ENCODE data around the gene LPAR1.

Gene LPAR1

GRCh38 chr9:110880189-110880588, 158.1 kb downstream of the LPAR1 start:
- no peak for TF ChIP-seq CTCF (IDR thresholded peaks at IDR 0.05)
- Histone ChIP-seq H3K9me3 (no peaks in the 10 kb centered on the region), H3K27ac (peak overlapping the region; percentile 52), H3K4me1 (ENCODE audit: control insufficient read depth in 1 of 2, insufficient read depth in 1 of 2, low read depth in 1 of 2, low read length in 1 of 2) (peaks cover 18 to 32% of the 10 kb centered on the region in 2 experiments), H3K27me3 (peaks cover 22% of the 10 kb centered on the region), H3K36me3 (no peaks in the 10 kb centered on the region), H3K4me3 (ENCODE audit: low read depth in 1 of 2, low read length in 1 of 2) (no peak overlapping the region)

GRCh38 chr9:110877374-110877773, 160.9 kb downstream of the LPAR1 start:
- no peak for TF ChIP-seq CTCF (IDR thresholded peaks at IDR 0.05)
- Histone ChIP-seq H3K4me1 (ENCODE audit: control insufficient read depth in 1 of 2, insufficient read depth in 1 of 2, low read depth in 1 of 2, low read length in 1 of 2) (peaks cover 21 to 38% of the 10 kb centered on the region in 2 experiments), H3K36me3 (no peaks in the 10 kb centered on the region), H3K27me3 (peaks cover 43% of the 10 kb centered on the region), H3K4me3 (ENCODE audit: low read depth in 1 of 2, low read length in 1 of 2) (no peak overlapping the region), H3K9me3 (no peaks in the 10 kb centered on the region), H3K27ac (no peak overlapping the region)

- no peaks in the 10 kb centered on the region for H3K9me3 ChIP-seq
- H3K4me3 ChIP-seq (ENCODE audit: low read depth in 1 of 2, low read length in 1 of 2), result no peak overlapping the region
- no peak overlapping the region for H3K27ac ChIP-seq
- peaks cover 43% of the 10 kb centered on the region for H3K27me3 ChIP-seq
- no peaks in the 10 kb centered on the region for H3K36me3 ChIP-seq
- peaks cover 21 to 36% of the 10 kb centered on the region in 2 experiments for H3K4me1 ChIP-seq (ENCODE audit: control insufficient read depth in 1 of 2, insufficient read depth in 1 of 2, low read depth in 1 of 2, low read length in 1 of 2)
- TF ChIP-seq CTCF (IDR thresholded peaks at IDR 0.05), result no peak
Measured at GRCh38 chr9:110876929-110877328, 161.3 kb downstream of the LPAR1 start.

DNA sequence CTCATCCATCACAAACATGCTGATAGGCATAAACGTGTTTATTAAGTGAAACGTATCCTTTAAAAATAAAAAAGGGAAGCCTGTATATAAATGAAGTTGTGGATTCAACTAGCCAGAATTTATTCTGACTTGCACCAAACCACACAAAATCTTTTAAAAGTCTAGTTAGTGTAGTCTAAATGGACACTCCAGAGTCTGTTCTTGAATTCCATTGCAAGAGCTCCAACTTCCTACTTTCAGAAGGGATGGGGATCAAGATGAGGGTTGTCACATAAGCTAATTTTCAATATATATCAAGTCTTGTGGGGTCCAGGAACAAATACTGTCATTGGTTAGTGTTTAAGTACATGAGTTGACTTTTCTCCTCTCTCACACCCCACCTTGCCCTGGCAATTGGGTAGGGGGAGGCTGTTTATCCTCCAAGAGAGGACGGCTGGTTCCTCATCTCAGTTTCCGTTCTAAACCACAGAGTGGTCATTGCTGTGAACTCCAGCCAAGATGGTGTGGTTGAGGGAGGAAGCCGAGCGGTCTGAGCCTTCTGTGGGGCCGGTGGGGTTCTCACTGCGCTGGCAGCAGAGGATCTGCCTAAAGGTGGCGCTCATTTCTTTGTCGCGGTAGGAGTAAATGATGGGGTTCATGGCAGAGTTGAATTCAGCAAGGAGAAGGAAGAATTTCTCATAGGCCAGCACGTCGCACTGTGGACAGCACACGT, 163.2 kb downstream of the LPAR1 start:
- peaks cover 13 to 19% of the 10 kb centered on the region in 2 experiments for H3K4me1 ChIP-seq (ENCODE audit: control insufficient read depth in 1 of 2, insufficient read depth in 1 of 2, low read depth in 1 of 2, low read length in 1 of 2)
- H3K27ac ChIP-seq, result peak overlapping the region; percentile 15
- no peak overlapping the region for H3K4me3 ChIP-seq (ENCODE audit: low read depth in 1 of 2, low read length in 1 of 2)
- no peaks in the 10 kb centered on the region for H3K9me3 ChIP-seq
- peak; percentile 46 for TF ChIP-seq CTCF (IDR thresholded peaks at IDR 0.05)
- H3K36me3 ChIP-seq, result no peaks in the 10 kb centered on the region
- peaks cover 43% of the 10 kb centered on the region for H3K27me3 ChIP-seq

GRCh38 chr9:110872920-110873319, 165.3 kb downstream of the LPAR1 start:
- H3K9me3 ChIP-seq, result no peaks in the 10 kb centered on the region
- H3K36me3 ChIP-seq, result no peaks in the 10 kb centered on the region
- no peak for TF ChIP-seq CTCF (IDR thresholded peaks at IDR 0.05)
- peaks cover 7 to 10% of the 10 kb centered on the region in 2 experiments for H3K4me1 ChIP-seq (ENCODE audit: control insufficient read depth in 1 of 2, insufficient read depth in 1 of 2, low read depth in 1 of 2, low read length in 1 of 2)
- H3K4me3 ChIP-seq (ENCODE audit: low read depth in 1 of 2, low read length in 1 of 2), result no peak overlapping the region
- peaks cover 43% of the 10 kb centered on the region for H3K27me3 ChIP-seq
- no peak overlapping the region for H3K27ac ChIP-seq

All from neutrophil (primary cell).